Adipocyte (in vitro differentiated cells): ENCODE data around the gene CAMTA1.
A peak's percentile ranks its signal among the peaks of the same experiment; 100 is the strongest.

Source experiments
- DNase-seq: peaks from one replicate; pipeline ENCODE4 v3.0.0-alpha.2; 2015; ENCODE audit warnings: low read depth
- H3K27me3 ChIP-seq: replicated peaks from 2 replicates; pipeline ENCODE4 v1.7.0; 2013; ENCODE audit warnings: mild to moderate bottlenecking, low read length, moderate library complexity; ENCODE audit not compliant: control insufficient read depth, insufficient read depth
- H3K36me3 ChIP-seq: 2 replicates; pipeline ENCODE4 v1.7.0; 2013; ENCODE audit warnings: low read length, mild to moderate bottlenecking, moderate library complexity; ENCODE audit not compliant: control insufficient read depth, insufficient read depth, severe bottlenecking
- H3K4me1 ChIP-seq: 2 replicates; pipeline ENCODE4 v1.7.0; 2013; ENCODE audit warnings: mild to moderate bottlenecking, low read length, moderate library complexity; ENCODE audit not compliant: control insufficient read depth, insufficient read depth
- H3K4me3 ChIP-seq: 2 replicates; pipeline ENCODE4 v1.7.0; 2013; ENCODE audit warnings: mild to moderate bottlenecking, low read length, moderate library complexity
- H3K9ac ChIP-seq: 2 replicates; pipeline ENCODE4 v1.7.0; 2013; ENCODE audit warnings: mild to moderate bottlenecking, low read length, moderate library complexity
- H3K9me3 ChIP-seq: 2 replicates; pipeline ENCODE4 v1.7.0; 2013; ENCODE audit warnings: mild to moderate bottlenecking, low read length, moderate library complexity; ENCODE audit not compliant: control insufficient read depth

Gene CAMTA1

DNA sequence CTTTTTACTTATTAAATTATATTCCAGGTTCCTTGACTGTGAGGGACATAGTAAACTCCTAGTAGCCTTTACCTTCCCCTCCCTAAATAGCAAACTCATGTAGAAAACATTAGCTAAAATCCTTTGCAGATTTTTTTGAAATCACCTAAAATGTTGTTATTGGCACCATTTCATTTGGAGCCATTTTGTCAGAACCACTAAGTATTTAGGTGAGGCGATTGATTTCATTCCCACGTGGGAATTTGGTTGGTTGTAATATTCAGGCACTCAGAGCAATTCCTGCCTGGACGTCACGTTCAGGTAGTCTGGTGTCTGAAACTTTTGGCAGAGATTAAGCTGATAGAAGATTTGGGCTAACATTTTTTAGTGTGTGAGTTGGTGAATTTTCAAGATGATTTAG, 84.3 kb downstream of the CAMTA1 start:
- Histone ChIP-seq H3K4me1 (peaks cover 33% of the 10 kb centered on the region), H3K27me3 (no peaks in the 10 kb centered on the region), H3K4me3 (no peak overlapping the region), H3K9me3 (no peaks in the 10 kb centered on the region), H3K9ac (no peak overlapping the region), H3K36me3 (peaks cover 3% of the 10 kb centered on the region)
- no peak for DNase-seq

GRCh38 chr1:6870086-6870485, 84.8 kb downstream of the CAMTA1 start:
- Histone ChIP-seq H3K36me3 (peaks cover 3% of the 10 kb centered on the region), H3K4me3 (no peak overlapping the region), H3K9ac (no peak overlapping the region), H3K4me1 (peaks cover 33% of the 10 kb centered on the region), H3K9me3 (no peaks in the 10 kb centered on the region), H3K27me3 (no peaks in the 10 kb centered on the region)
- peak; percentile 55 for DNase-seq

DNA sequence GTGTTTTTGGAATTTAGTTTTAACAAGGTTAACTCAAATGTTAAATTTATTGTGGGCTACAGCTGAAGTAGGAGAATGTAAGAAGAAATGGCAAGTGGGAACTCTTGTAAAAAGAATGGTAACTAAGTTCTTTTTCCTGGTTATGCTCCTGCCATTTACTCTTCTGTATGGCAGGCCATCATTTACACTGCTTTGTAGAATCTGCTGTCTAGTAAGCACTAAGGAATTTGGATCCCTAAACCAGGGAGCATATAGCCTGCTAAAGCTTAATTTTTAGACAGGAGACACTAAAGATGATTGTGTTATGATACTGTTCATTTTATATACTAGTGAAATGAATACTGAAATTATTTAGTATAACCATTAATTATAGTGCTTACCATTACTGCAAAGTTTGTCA, 85.3 kb downstream of the CAMTA1 start:
- no peak overlapping the region for H3K4me3 ChIP-seq
- peaks cover 33% of the 10 kb centered on the region for H3K4me1 ChIP-seq
- H3K9me3 ChIP-seq = no peaks in the 10 kb centered on the region
- H3K27me3 ChIP-seq = no peaks in the 10 kb centered on the region
- H3K36me3 ChIP-seq = peaks cover 3% of the 10 kb centered on the region
- H3K9ac ChIP-seq = no peak overlapping the region
- DNase-seq = peak; percentile 61

DNA sequence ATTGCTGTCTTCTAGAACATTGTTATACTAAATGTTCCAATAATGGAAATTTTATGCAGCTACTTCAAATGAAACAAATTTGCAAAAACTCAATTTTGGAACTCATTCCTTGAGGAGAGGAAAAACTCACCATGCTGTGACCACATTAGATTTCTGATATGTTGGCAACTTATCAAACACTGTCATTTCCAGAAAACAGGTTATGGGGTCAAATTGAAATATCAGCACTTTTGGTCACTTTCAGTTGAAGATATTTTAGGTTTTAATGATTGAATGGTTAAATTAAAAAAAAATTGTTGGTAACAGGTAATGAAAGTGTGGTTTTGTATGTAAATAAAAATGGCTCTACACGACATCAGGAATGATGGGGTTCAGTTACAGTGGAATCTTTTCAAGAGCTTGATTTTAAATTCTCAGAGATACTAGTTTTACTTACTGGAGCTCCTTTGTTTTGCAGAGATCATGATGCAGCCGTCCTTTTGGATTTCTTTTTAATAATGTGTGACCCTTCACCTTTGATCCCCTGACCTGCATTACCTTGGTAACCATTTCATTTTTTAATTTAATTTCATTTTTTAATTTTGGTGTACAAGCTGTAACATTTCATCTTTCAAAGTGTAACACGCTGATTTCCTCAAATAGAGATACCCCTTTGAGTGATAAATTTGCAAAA, 86.2 kb downstream of the CAMTA1 start:
- H3K27me3 ChIP-seq = no peaks in the 10 kb centered on the region
- DNase-seq = no peak

DNA sequence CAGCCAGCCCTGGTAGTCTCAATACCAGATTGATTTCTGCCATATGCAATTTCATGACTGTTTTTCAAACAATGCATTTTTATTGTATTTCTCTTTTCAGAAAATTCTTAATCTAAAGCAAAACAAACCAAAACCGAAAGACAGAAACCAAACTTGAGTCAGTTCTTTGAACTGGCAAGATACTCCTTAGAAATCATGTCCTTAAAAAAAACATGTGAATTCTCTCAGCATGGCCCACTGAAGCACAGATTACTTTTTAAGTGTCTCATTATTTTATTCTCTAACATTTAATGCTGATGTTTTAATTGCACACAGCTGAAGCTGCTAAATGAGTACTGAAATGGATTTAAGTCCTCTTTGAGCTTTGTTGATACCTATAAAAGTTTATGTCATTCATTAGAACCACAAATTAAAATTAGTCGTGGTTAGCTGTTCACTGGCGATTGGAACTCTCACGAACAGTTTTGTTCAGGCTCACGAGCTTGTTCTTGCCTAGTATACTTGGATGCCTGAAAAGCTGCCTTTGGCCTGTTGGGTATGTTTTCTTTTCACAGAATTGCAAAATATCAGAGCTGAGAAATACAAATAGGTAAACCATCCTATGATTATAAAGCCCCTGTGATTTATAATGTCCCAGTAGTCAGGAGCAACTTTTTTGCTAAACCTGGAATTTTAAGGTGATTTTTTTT, 87.5 kb downstream of the CAMTA1 start:
- no peak overlapping the region for H3K9ac ChIP-seq
- H3K4me1 ChIP-seq = peaks cover 33% of the 10 kb centered on the region
- peak; percentile 56 for DNase-seq
- no peak overlapping the region for H3K4me3 ChIP-seq
- H3K36me3 ChIP-seq = peaks cover 3% of the 10 kb centered on the region
- H3K27me3 ChIP-seq = no peaks in the 10 kb centered on the region
- no peaks in the 10 kb centered on the region for H3K9me3 ChIP-seq

More for the DNA sequence above, 86.2 kb downstream of the CAMTA1 start:
- H3K9me3 ChIP-seq = no peaks in the 10 kb centered on the region
- H3K36me3 ChIP-seq = peaks cover 3% of the 10 kb centered on the region
- H3K4me3 ChIP-seq = no peak overlapping the region
- no peak overlapping the region for H3K9ac ChIP-seq
- peaks cover 33% of the 10 kb centered on the region for H3K4me1 ChIP-seq

GRCh38 chr1:6873298-6874015, 88.2 kb downstream of the CAMTA1 start:
- peak; percentile 61 for DNase-seq

GRCh38 chr1:6874298-6874697, 89.0 kb downstream of the CAMTA1 start:
- DNase-seq = no peak
- Histone ChIP-seq H3K4me3 (no peak overlapping the region), H3K27me3 (no peaks in the 10 kb centered on the region), H3K9ac (no peak overlapping the region), H3K36me3 (peaks cover 3% of the 10 kb centered on the region), H3K4me1 (peaks cover 27% of the 10 kb centered on the region), H3K9me3 (no peaks in the 10 kb centered on the region)

More at GRCh38 chr1:6873298-6874015, 88.2 kb downstream of the CAMTA1 start:
- H3K9me3 ChIP-seq = no peaks in the 10 kb centered on the region
- no peaks in the 10 kb centered on the region for H3K27me3 ChIP-seq
- peaks cover 3% of the 10 kb centered on the region for H3K36me3 ChIP-seq
- no peak overlapping the region for H3K4me3 ChIP-seq
- H3K4me1 ChIP-seq = peaks cover 30% of the 10 kb centered on the region
- no peak overlapping the region for H3K9ac ChIP-seq

- no peak overlapping the region for H3K9ac ChIP-seq
Measured at GRCh38 chr1:6880951-6881690, 95.9 kb downstream of the CAMTA1 start.

GRCh38 chr1:6882414-6882813, 97.2 kb downstream of the CAMTA1 start:
- no peak overlapping the region for H3K4me3 ChIP-seq
- H3K9ac ChIP-seq = no peak overlapping the region
- H3K4me1 ChIP-seq = peaks cover 15% of the 10 kb centered on the region
- H3K36me3 ChIP-seq = no peaks in the 10 kb centered on the region
- H3K27me3 ChIP-seq = no peaks in the 10 kb centered on the region
- no peak for DNase-seq
- no peaks in the 10 kb centered on the region for H3K9me3 ChIP-seq

More at GRCh38 chr1:6880951-6881690, 95.9 kb downstream of the CAMTA1 start:
- no peaks in the 10 kb centered on the region for H3K9me3 ChIP-seq
- no peak overlapping the region for H3K4me3 ChIP-seq
- H3K27me3 ChIP-seq = no peaks in the 10 kb centered on the region
- H3K36me3 ChIP-seq = no peaks in the 10 kb centered on the region
- H3K4me1 ChIP-seq = peaks cover 15% of the 10 kb centered on the region
- DNase-seq = peak; percentile 51

- no peaks in the 10 kb centered on the region for H3K27me3 ChIP-seq
- no peak for DNase-seq
- peaks cover 17% of the 10 kb centered on the region for H3K4me1 ChIP-seq
- no peak overlapping the region for H3K9ac ChIP-seq
- no peaks in the 10 kb centered on the region for H3K9me3 ChIP-seq
- no peaks in the 10 kb centered on the region for H3K36me3 ChIP-seq
- H3K4me3 ChIP-seq = no peak overlapping the region
Measured at GRCh38 chr1:6884652-6885153, 99.4 kb downstream of the CAMTA1 start.
